ENCODE measurements around the gene ITPKC. TPM values are rescaled to one million over a fixed set of nuclear protein-coding genes. Genes with fewer than 3 reads are reported as not detected.

Gene ITPKC
- total and polyA plus RNA-seq, 10 of the 15 experiments (the other 5 are each of a cell fraction or from before 2014, with no cell fraction given): 0.03 to 6.4 (median 3.5) TPM

DNA sequence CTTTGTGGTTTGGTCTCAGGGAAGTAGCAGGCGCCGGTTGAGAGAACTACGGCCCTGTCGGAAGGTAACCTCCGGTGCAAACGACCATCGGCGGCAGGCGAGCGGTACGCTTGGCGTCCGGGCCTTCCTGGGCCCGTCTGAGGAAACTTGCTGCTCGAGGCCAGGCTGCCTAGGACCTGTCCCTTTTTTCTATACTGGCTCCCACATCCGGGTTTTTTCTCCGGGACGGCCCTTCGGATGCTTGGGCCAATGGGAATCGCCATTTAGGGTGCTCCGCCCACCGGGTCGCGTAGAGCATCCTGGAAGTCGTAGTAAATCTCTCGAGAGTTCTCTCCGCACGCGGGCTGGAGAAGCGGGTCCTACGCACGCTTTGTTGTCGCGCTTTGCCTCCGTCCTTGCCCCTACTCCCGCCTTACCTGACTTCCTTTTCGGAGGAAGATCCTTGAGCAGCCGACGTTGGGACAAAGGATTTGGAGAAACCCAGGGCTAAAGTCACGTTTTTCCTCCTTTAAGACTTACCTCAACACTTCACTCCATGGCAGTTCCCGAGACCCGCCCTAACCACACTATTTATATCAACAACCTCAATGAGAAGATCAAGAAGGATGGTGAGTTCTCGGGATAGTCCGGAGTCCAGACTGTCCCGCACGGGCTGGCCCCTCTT lies 34.1 kb downstream of the ITPKC start, which contains the start of gene SNRPA (continued):
- TF ChIP-seq, protein P1, sequence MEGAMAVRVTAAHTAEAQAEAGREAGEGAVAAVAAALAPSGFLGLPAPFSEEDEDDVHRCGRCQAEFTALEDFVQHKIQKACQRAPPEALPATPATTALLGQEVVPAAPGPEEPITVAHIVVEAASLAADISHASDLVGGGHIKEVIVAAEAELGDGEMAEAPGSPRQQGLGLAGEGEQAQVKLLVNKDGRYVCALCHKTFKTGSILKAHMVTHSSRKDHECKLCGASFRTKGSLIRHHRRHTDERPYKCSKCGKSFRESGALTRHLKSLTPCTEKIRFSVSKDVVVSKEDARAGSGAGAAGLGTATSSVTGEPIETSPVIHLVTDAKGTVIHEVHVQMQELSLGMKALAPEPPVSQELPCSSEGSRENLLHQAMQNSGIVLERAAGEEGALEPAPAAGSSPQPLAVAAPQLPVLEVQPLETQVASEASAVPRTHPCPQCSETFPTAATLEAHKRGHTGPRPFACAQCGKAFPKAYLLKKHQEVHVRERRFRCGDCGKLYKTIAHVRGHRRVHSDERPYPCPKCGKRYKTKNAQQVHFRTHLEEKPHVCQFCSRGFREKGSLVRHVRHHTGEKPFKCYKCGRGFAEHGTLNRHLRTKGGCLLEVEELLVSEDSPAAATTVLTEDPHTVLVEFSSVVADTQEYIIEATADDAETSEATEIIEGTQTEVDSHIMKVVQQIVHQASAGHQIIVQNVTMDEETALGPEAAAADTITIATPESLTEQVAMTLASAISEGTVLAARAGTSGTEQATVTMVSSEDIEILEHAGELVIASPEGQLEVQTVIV (IDR thresholded peaks at IDR 0.05; ENCODE audit: borderline replicate concordance, partially characterized antibody): peak; percentile 27
- no peak for TF ChIP-seq ZZZ3 (IDR thresholded peaks at IDR 0.05; ENCODE audit: control insufficient read depth, insufficient read length, low read depth)

DNA sequence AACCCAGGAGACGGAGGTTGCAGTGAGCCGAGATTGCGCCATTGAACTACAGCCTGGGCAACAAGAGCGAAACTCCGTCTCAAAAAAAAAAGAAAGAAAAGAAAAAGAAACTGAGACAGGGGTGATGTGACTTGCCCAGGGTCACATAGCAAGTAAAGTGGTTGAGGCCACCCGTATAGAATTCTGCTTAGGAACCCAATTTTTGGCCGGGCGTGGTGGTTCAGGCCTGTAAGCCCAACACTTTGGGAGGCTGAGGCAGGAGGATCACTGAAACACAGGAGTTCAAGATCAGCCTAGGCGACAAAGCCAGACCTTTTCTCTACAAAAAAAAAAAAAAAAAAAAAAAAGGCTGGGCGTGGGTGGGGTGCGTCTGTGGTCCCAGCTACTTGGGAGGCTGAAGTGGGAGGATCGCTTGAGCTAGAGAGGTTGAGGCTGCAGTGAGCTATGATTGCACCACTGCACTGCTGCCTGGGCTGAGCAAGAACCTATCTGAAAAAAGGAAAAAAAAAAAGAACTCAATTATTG lies 35.4 kb downstream of the ITPKC start:
- intact Hi-C loops (cut with micrococcal nuclease; ENCODE audit: unreplicated experiment): loop anchor here (5.0 kb wide), 1 partner anchor 90 kb away; no protein-coding TSS in a partner anchor
- Histone ChIP-seq H3K27ac (ENCODE audit: control insufficient read depth, insufficient read depth) (peak overlapping the region; percentile 98), H4K20me1 (ENCODE audit: control insufficient read depth, insufficient read depth) (peaks cover 14% of the 10 kb centered on the region), H3K4me3 (peak overlapping the region; percentile 94), H3K9ac (ENCODE audit: control insufficient read depth, insufficient read depth, low read length) (peak overlapping the region; percentile 99), H3K27me3 (replicated peaks in 1 of 2; ENCODE audit: control insufficient read depth in 2 of 2, insufficient read depth in 2 of 2, low read length in 1 of 2) (no peaks in the 10 kb centered on the region), H3K36me3 (ENCODE audit: control insufficient read depth in 2 of 2, insufficient read depth in 2 of 2, low read length in 1 of 2) (peaks cover 2 to 18% of the 10 kb centered on the region in 2 experiments; a peak in 3 of 4 replicates), H3K9me3 (replicated peaks; ENCODE audit: control insufficient read depth, insufficient read depth, low read length) (no peaks in the 10 kb centered on the region), H3K4me1 (ENCODE audit: control insufficient read depth, insufficient read depth, low read length) (peaks cover 27% of the 10 kb centered on the region), H3K4me2 (ENCODE audit: control insufficient read depth, insufficient read depth) (peak overlapping the region; percentile 86), H3K79me2 (ENCODE audit: control insufficient read depth, insufficient read depth, low read length) (peaks cover 86% of the 10 kb centered on the region), H2AFZ (ENCODE audit: control insufficient read depth, low read depth, low read length) (no peak overlapping the region)
- DNase-seq (ENCODE audit: low read depth, low spot score) (no peak), FAIRE-seq (no peak), ATAC-seq (no peak)
- ChIA-PET POLR2A (interaction anchor here (0.6 to 9.5 kb wide), 13 partner anchors 9 to 1276 kb away, joined by 3 to 331 read pairs (median 7); partner anchors contain the start of genes EGLN2, ITPKC, MIA and RAB4B), RAD21 (ENCODE audit: unreplicated experiment) (interaction anchor here (0.7 to 16.3 kb wide), 10 partner anchors 24 to 89 kb away, joined by 3 to 291 read pairs (median 6); partner anchors contain the start of genes COQ8B, EGLN2, ITPKC and MIA), CTCF (interaction anchor here (0.7 to 9.0 kb wide), 9 partner anchors 9 to 89 kb away, joined by 3 to 72 read pairs (median 5); partner anchors contain the start of genes EGLN2 and RAB4B), SMC1A (ENCODE audit: uncharacterized antibody, unreplicated experiment) (interaction anchor here (0.8 to 13.2 kb wide), 9 partner anchors 8 to 91 kb away, joined by 3 to 256 read pairs (median 6); partner anchors contain the start of genes COQ8B, EGLN2, ITPKC and MIA)
- 0% methylated on average over 9 of the region's 12 CpGs for WGBS (ENCODE audit: insufficient coverage, insufficient replicate concordance, low lambda C conversion rate, missing lambda C conversion rate)
- BruUV-seq (replicated peaks): no TSS peak
- in situ Hi-C loops (cut with MboI): no loop called here
- TF ChIP-seq, protein P2, sequence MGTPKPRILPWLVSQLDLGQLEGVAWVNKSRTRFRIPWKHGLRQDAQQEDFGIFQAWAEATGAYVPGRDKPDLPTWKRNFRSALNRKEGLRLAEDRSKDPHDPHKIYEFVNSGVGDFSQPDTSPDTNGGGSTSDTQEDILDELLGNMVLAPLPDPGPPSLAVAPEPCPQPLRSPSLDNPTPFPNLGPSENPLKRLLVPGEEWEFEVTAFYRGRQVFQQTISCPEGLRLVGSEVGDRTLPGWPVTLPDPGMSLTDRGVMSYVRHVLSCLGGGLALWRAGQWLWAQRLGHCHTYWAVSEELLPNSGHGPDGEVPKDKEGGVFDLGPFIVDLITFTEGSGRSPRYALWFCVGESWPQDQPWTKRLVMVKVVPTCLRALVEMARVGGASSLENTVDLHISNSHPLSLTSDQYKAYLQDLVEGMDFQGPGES (IDR thresholded peaks at IDR 0.05): no peak
- TF ChIP-seq HDGF (IDR thresholded peaks at IDR 0.05): peak; percentile 16; the same call in 1 of the 2 replicates
- TF ChIP-seq RAD51 (IDR thresholded peaks at IDR 0.05): no peak
- TF ChIP-seq GATAD2B (conservative IDR thresholded peaks at IDR 0.05; ENCODE audit: low read depth): no peak
- TF ChIP-seq, protein P3, sequence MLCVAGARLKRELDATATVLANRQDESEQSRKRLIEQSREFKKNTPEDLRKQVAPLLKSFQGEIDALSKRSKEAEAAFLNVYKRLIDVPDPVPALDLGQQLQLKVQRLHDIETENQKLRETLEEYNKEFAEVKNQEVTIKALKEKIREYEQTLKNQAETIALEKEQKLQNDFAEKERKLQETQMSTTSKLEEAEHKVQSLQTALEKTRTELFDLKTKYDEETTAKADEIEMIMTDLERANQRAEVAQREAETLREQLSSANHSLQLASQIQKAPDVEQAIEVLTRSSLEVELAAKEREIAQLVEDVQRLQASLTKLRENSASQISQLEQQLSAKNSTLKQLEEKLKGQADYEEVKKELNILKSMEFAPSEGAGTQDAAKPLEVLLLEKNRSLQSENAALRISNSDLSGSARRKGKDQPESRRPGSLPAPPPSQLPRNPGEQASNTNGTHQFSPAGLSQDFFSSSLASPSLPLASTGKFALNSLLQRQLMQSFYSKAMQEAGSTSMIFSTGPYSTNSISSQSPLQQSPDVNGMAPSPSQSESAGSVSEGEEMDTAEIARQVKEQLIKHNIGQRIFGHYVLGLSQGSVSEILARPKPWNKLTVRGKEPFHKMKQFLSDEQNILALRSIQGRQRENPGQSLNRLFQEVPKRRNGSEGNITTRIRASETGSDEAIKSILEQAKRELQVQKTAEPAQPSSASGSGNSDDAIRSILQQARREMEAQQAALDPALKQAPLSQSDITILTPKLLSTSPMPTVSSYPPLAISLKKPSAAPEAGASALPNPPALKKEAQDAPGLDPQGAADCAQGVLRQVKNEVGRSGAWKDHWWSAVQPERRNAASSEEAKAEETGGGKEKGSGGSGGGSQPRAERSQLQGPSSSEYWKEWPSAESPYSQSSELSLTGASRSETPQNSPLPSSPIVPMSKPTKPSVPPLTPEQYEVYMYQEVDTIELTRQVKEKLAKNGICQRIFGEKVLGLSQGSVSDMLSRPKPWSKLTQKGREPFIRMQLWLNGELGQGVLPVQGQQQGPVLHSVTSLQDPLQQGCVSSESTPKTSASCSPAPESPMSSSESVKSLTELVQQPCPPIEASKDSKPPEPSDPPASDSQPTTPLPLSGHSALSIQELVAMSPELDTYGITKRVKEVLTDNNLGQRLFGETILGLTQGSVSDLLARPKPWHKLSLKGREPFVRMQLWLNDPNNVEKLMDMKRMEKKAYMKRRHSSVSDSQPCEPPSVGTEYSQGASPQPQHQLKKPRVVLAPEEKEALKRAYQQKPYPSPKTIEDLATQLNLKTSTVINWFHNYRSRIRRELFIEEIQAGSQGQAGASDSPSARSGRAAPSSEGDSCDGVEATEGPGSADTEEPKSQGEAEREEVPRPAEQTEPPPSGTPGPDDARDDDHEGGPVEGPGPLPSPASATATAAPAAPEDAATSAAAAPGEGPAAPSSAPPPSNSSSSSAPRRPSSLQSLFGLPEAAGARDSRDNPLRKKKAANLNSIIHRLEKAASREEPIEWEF (IDR thresholded peaks at IDR 0.05; ENCODE audit: insufficient replicate concordance, low read depth, low read length): no peak
- TF ChIP-seq EGR1 (IDR thresholded peaks at IDR 0.05; ENCODE audit: borderline replicate concordance in 1 of 2, low read depth in 2 of 2, low read length in 2 of 2): peak in 1 of 2 experiments; percentile 61; a peak in 1 of 3 replicates
- TF ChIP-seq RUNX3 (IDR thresholded peaks at IDR 0.05; ENCODE audit: low read length): no peak

All from GM12878 (cell line).